ENCODE measurements around the gene GNB4.

Gene GNB4

DNA sequence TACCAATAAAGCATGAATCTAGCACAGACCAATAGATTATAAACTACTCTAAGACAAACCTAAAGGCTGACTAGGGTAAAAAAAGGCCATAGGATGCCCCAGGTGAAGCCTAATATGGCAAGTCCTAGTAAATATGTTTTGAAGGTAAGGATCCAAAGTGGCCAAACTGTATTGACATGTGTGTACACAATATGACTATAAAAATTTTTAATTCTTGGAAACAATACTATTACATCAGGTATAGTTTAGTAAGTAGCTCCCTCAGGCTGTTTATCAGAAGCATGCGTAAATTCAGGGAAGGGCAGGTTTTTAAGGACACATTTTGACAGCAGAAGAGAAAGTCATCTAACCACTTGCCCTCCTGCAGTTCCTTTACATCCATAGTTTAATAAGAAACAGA, 18.8 kb downstream of the GNB4 start:
- no peak for DNase-seq

DNA sequence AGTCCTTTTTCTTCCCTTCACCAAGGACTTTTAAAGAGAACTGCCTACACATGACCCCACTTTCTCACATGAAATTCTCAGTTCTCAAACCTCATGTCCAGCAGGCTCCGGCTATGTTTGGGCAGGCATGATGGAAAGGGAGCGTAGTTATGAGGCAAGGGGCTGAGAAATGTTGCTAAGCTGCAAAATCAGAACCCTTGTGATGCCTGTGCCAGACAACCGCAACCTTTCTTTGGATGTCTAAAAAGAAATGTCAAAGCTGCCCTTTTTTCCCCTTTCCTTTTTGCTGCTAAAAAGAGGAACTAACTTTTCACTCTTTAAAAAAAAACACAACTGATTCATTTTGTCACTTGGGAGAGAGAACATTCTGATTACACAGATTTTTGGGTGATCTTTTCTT, 19.2 kb downstream of the GNB4 start:
- DNase-seq, result no peak

GRCh38 chr3:179430277-179430870, 20.9 kb downstream of the GNB4 start:
- no peak for DNase-seq

DNA sequence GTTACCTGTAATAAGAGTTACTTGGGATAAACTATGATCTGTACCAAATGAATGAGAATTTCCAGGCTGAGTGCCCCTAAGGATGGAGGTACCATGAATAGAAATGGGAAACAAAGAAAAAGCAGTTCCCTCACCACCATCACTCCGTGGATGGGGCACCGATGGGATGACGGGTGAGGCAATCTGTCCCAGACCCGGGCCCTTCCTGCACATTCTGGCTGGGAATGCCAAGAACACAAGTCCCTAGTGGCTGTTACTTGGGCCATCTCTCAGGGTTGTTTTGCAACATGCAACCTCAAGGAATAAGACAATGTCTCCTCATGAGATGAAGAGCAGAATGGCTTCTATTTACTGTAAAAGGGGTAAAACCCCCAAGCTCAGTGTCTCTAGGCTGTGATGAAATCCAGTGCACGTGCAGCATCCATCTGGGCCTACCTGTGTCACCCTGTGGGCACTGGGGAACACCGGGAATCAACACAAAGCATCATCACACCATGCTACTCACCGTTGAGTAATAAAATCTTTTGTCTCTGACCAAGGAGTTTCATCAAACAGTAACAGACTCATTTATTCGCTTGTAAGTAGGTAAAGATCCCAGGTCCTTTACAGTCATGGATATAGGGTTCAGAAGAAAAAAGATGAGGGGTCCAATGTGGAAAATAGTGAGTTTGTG, 22.3 kb downstream of the GNB4 start:
- DNase-seq, result no peak

DNA sequence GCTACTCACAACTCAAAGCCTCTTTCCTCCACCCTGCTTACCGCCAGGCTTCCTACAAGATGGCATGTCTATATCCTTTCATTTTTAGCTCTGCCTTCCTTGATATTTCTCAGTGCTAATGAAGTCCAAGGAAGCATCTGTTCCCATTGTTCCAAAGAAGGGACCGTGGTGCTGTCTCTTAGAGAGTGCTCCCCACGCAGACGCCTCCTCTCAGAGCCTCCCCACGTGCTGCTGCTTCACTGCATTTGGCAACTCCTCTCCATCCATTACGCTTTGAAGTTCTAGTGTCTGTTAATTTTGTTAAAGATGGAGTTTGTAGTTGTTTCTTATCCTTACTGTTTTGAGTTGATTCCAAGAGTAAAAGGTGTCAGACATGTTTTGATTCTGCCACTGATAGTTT, 26.2 kb downstream of the GNB4 start:
- DNase-seq, result no peak

GRCh38 chr3:179421500-179421899, 29.8 kb downstream of the GNB4 start:
- peak; percentile 7 for DNase-seq

GRCh38 chr3:179418610-179419009, 32.7 kb downstream of the GNB4 start:
- no peak for DNase-seq

GRCh38 chr3:179416681-179417080, 34.6 kb downstream of the GNB4 start:
- DNase-seq, result no peak

DNA sequence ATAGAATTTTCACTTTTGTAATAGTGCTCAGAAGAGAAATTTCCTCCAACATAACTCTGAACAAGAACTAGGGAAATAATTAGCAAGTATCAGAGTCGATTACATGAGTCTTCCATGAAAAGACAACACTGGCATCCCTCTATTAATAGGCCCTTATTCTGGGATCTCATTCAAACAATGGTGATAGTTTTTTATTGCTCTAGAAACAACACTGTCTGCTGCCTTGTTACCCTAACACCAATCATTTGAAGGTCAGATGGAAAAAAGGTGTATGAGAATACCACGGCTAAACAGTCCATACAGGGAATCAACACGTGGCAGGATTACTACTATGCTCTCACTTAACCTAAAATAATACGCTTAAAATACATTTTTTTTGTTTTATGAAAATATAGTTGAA, 35.9 kb downstream of the GNB4 start:
- no peak for DNase-seq

- no peak for DNase-seq
Observed at GRCh38 chr3:179414804-179415203, 36.5 kb downstream of the GNB4 start.

DNA sequence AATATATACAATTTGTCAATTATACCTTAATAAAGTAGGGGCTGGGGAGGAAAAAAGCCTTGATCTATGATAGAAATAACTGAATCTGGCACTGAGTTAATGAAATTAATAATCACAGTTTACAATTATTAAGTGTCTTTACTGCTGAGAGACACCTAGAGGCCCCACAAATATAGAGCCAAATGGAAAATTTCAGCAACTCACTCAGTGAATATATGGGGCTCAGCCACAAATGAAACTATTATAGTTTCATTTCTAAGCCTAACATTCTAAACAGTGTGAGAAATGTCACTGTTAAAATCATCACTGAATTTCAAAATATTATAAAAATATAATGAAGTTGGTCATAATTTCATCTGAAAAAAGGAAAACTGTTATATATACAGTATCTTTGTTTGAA, 40.3 kb downstream of the GNB4 start:
- DNase-seq, result no peak

GRCh38 chr3:179410331-179410730, 40.9 kb downstream of the GNB4 start:
- no peak for DNase-seq

DNA sequence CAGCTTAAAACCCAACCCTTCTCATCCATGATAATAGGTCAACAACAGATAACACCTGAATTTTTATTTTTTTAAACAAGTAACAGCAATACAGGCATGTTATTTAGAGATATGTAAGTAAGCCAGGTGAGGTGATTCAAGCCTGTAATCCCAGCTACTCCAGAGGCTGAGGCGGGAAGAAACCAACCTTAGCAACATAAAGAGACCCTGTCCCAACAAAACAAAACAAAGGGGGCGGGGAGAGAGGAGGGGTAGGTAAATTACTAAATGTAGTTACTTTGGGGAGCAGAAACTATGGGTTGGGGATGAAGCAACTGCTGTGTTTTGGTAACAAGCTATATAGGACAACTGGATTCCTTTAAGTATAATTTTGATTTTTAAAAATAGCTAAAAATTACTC, 47.0 kb downstream of the GNB4 start:
- no peak for DNase-seq

GRCh38 chr3:179402963-179403362, 48.3 kb downstream of the GNB4 start:
- no peak for DNase-seq

GRCh38 chr3:179401561-179401960, 49.7 kb downstream of the GNB4 start:
- DNase-seq, result no peak

- no peak for DNase-seq
Observed at GRCh38 chr3:179398574-179399231, 52.6 kb downstream of the GNB4 start.

GRCh38 chr3:179391906-179392305, 59.4 kb downstream of the GNB4 start:
- no peak for DNase-seq

- DNase-seq, result no peak
Observed at GRCh38 chr3:179376474-179376873, 74.8 kb downstream of the GNB4 start.

GRCh38 chr3:179375091-179375999, 75.9 kb downstream of the GNB4 start:
- DNase-seq, result no peak

DNA sequence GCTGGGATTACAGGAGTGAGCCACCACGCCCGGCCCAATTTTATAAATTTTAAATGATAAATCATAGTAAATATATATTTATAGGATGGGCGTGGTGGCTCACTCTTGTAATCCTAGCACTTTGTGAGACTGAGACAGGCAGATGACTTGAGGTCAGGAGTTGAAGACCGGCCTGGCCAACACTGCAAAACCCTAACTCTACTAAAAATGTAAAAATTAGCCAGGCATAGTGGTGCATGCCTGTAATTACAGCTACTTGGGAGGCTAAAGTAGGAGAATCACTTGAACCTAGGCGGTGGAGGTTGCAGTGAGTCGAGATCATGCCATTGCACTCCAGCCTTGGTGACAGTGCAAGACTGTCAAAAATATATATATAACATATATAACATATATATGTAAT, 77.3 kb downstream of the GNB4 start:
- no peak for DNase-seq

DNA sequence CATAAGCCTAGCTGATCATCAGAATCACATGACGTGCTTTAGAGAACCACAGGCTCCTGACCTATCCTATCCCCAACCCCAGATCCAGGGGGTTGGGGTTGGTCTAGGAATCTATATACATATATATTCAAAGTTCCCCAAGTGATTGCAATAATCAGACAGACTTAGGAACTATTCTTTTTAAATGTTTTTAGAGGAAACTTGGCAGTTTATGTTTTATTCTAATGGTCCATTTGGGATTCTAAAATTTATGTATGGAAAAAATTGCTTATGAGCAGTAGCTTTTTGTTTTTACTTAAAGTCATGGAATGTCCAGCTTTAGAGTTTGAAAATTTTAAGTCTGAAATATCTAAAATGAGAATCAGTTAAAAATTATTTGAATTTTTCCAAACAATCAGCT, 81.6 kb downstream of the GNB4 start:
- DNase-seq, result no peak

GRCh38 chr3:179363332-179363731, 87.9 kb downstream of the GNB4 start:
- DNase-seq, result no peak

- no peak for DNase-seq
Observed at GRCh38 chr3:179355996-179356395, 95.3 kb downstream of the GNB4 start.

Data from COR-L47 (cell line).